Small intestine (tissue), 7 donors: ENCODE measurements around the gene C1QTNF2. TPM values are rescaled to one million over a fixed set of nuclear protein-coding genes. Genes with fewer than 3 reads are reported as not detected.

Experiments
- DNase-seq, 2 donors: peaks; one replicate each; pipeline versions ENCODE4 v3.0.0 to v3.0.0-alpha.2; 2013
- FAIRE-seq: peaks from 2 replicates; lab custom pipeline; 2012; peaks lifted over from hg19 to GRCh38; lab: Jason Lieb, UNC
- H3K27ac ChIP-seq, 3 donors: one replicate each; pipeline ENCODE4 v1.5.1; 2013; ENCODE audit warnings: low read length in 2 of 3, mild to moderate bottlenecking in 2 of 3, control low read depth in 1 of 3, inconsistent platforms in 1 of 3, low read depth in 1 of 3, moderate library complexity in 1 of 3
- H3K27me3 ChIP-seq, 3 donors: one replicate each; pipeline ENCODE4 v1.6.1; 2013; ENCODE audit warnings: low read length in 3 of 3, inconsistent platforms in 1 of 3; ENCODE audit not compliant: control insufficient read depth in 3 of 3, insufficient read depth in 3 of 3
- H3K36me3 ChIP-seq, 3 donors: one replicate each; pipeline ENCODE4 v1.6.1; 2013; ENCODE audit warnings: low read length in 3 of 3, inconsistent platforms in 1 of 3, low read depth in 1 of 3, mild to moderate bottlenecking in 1 of 3, moderate library complexity in 1 of 3; ENCODE audit not compliant: control insufficient read depth in 3 of 3, insufficient read depth in 2 of 3
- H3K4me1 ChIP-seq, 3 donors: one replicate each; pipeline ENCODE4 v1.6.1; 2013; ENCODE audit warnings: low read length in 2 of 3, inconsistent platforms in 1 of 3, low read depth in 1 of 3, mild to moderate bottlenecking in 1 of 3, moderate library complexity in 1 of 3; ENCODE audit not compliant: control insufficient read depth in 3 of 3, insufficient read depth in 2 of 3
- H3K4me3 ChIP-seq, 3 donors: one replicate each; pipeline ENCODE4 v1.5.1; 2013; ENCODE audit warnings: low read length in 3 of 3, control low read depth in 1 of 3, inconsistent platforms in 1 of 3, low read depth in 1 of 3, mild to moderate bottlenecking in 1 of 3, moderate library complexity in 1 of 3
- H3K9me3 ChIP-seq, 2 donors: one replicate each; pipeline ENCODE4 v1.6.1; 2013; ENCODE audit warnings: low read depth in 1 of 2, low read length in 1 of 2; ENCODE audit not compliant: control insufficient read depth in 2 of 2, insufficient read depth in 1 of 2
- WGBS, 3 donors: extraction: QIAGEN DNeasy Blood & Tissue Kit; methylation state at CpG; one replicate each; pipeline ENCODE4 v1.1.7; 2013; 5-methylcytosine and 5-hydroxymethylcytosine counted together
- polyA plus RNA-seq, 4 donors: library from polyadenylated mRNA; stranded (reverse) in 3 of 4; unstranded in 1 of 4; fragments of 200-250 nt in 3 of 4; fragments of 120-200 nt in 1 of 4; gene quantifications; one replicate each; pipeline versions ENCODE4 v1.2.1 to v1.2.3, GENCODE V29; 2013
- donor health status: healthy with polysubstance abuse.
- donor health status: control.
- donor health status: control.
- donor health status: Bipolar disorder and iron deficiency.
- donor health status: healthy.

Gene C1QTNF2
- polyA plus RNA-seq, 4 donors: 0.27 to 1.7 (median 1.3) TPM; not detected in 1

GRCh38 chr5:160330212-160330611 lies 40.2 kb downstream of the C1QTNF2 start:
- no peak overlapping the region for H3K4me3 ChIP-seq
- no peaks in the 10 kb centered on the region for H3K27me3 ChIP-seq
- no peaks in the 10 kb centered on the region for H3K36me3 ChIP-seq
- H3K27ac ChIP-seq: no peak overlapping the region
- WGBS, 3 donors: 76 to 97% (median 87%) methylated on average over 4 of the region's 4 CpGs
- FAIRE-seq (no peak), DNase-seq (no peak)
- no peaks in the 10 kb centered on the region for H3K9me3 ChIP-seq
- H3K4me1 ChIP-seq: peaks cover 0 to 5% (median 3%) of the 10 kb centered on the region in 3 donors

- Histone ChIP-seq H3K9me3 (no peaks in the 10 kb centered on the region), H3K4me1 (peaks cover 0 to 5% (median 3%) of the 10 kb centered on the region in 3 donors), H3K36me3 (no peaks in the 10 kb centered on the region), H3K27me3 (no peaks in the 10 kb centered on the region), H3K4me3 (no peak overlapping the region), H3K27ac (no peak overlapping the region)
- 79 to 83% (median 82%) methylated on average over 6 of the region's 6 CpGs for WGBS, 3 donors
- FAIRE-seq (no peak), DNase-seq (no peak)
Measured at GRCh38 chr5:160327818-160328217, 42.6 kb downstream of the C1QTNF2 start.

DNA sequence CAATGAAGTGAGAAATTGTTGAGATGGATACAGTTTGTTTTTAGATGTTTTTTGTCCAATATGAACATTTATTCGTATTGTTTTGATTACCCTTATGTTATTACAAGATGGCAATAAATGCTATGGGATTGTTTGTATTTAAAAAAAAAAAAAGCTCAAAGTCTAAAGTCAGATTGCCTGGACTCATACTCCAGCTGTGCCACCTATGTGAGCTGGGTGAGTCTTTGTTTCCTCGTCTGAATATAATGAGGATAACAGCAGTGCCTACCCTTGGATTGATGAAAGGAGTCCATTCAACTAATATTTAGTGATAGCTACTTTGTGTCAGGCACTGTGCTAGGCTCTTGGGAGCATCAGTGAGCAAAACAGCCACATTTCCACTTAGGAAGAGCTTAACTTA lies 43.4 kb downstream of the C1QTNF2 start:
- no peaks in the 10 kb centered on the region for H3K27me3 ChIP-seq
- H3K4me1 ChIP-seq: peaks cover 0 to 5% (median 3%) of the 10 kb centered on the region in 3 donors
- WGBS, 3 donors: 20 to 63% (median 31%) methylated on average over 2 of the region's 2 CpGs
- no peak for FAIRE-seq
- no peak overlapping the region for H3K4me3 ChIP-seq
- H3K27ac ChIP-seq: no peak overlapping the region
- DNase-seq: peak in 1 of 2 donors; percentile 72
- H3K9me3 ChIP-seq: no peaks in the 10 kb centered on the region
- no peaks in the 10 kb centered on the region for H3K36me3 ChIP-seq

DNA sequence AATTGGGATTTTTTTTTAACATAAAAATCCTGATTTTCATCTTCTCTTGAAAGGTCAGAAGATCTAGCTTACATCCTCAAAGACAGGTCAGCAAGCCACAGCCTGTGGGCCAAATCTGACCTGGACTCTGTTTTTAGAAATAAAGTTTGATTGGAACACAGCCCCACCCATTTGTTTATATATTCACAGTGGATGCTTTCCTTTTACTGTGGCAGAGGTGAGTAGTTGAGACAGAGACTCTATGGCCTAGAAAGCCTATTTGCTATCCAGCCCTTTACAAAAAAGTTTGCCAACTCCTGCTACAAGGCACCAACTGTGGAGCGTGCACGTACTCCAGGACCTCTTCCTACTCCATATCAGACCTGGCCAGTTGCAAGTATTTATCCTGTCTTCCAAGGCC lies 44.7 kb downstream of the C1QTNF2 start:
- 66 to 86% (median 76%) methylated on average over 2 of the region's 2 CpGs for WGBS, 3 donors
- Histone ChIP-seq H3K27me3 (no peaks in the 10 kb centered on the region), H3K4me3 (no peak overlapping the region), H3K27ac (no peak overlapping the region), H3K36me3 (no peaks in the 10 kb centered on the region), H3K4me1 (peaks cover 0 to 5% (median 3%) of the 10 kb centered on the region in 3 donors), H3K9me3 (no peaks in the 10 kb centered on the region)
- FAIRE-seq (no peak), DNase-seq (no peak)

GRCh38 chr5:160324886-160325285 lies 45.5 kb downstream of the C1QTNF2 start:
- Histone ChIP-seq H3K27ac (no peak overlapping the region), H3K4me1 (peaks cover 0 to 5% (median 3%) of the 10 kb centered on the region in 3 donors), H3K27me3 (no peaks in the 10 kb centered on the region), H3K9me3 (no peaks in the 10 kb centered on the region), H3K36me3 (no peaks in the 10 kb centered on the region), H3K4me3 (no peak overlapping the region)
- FAIRE-seq (no peak), DNase-seq (no peak)
- WGBS, 3 donors: 68 to 90% (median 84%) methylated on average over 2 of the region's 2 CpGs

DNA sequence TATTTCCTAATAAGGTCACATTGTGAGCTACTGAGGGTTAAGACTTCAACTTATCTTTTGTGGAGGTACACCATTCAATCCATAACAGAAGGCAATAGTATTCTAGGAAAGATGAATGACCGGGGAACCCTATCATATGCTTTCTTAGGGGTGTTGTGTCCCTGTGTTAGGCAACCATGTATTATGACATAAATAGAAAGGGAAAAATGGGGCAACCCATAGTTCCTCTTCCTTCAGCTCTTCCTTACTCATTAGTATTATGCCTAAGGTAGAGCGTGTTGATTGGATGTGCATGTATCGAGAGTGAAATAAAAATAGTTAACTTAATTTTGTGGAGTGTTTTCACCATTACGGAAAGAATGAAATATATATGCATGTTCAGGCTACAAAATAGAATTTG lies 52.0 kb downstream of the C1QTNF2 start:
- 92 to 98% (median 95%) methylated on average over 4 of the region's 4 CpGs for WGBS, 3 donors
- peaks cover 0 to 5% (median 0%) of the 10 kb centered on the region in 3 donors for H3K4me1 ChIP-seq
- H3K36me3 ChIP-seq: no peaks in the 10 kb centered on the region
- DNase-seq (no peak), FAIRE-seq (no peak)
- no peak overlapping the region for H3K4me3 ChIP-seq
- H3K27me3 ChIP-seq: no peaks in the 10 kb centered on the region
- no peaks in the 10 kb centered on the region for H3K9me3 ChIP-seq
- no peak overlapping the region for H3K27ac ChIP-seq

- FAIRE-seq (no peak), DNase-seq (peak in 1 of 2 donors; percentile 28)
- WGBS, 3 donors: 21 to 61% (median 44%) methylated on average over 5 of the region's 5 CpGs
- Histone ChIP-seq H3K27ac (no peak overlapping the region), H3K36me3 (no peaks in the 10 kb centered on the region), H3K9me3 (no peaks in the 10 kb centered on the region), H3K27me3 (peaks cover 0 to 1% (median 0%) of the 10 kb centered on the region in 3 donors), H3K4me1 (peaks cover 0 to 5% (median 0%) of the 10 kb centered on the region in 3 donors), H3K4me3 (no peak overlapping the region)
Measured at GRCh38 chr5:160317434-160317833, 53.0 kb downstream of the C1QTNF2 start.

DNA sequence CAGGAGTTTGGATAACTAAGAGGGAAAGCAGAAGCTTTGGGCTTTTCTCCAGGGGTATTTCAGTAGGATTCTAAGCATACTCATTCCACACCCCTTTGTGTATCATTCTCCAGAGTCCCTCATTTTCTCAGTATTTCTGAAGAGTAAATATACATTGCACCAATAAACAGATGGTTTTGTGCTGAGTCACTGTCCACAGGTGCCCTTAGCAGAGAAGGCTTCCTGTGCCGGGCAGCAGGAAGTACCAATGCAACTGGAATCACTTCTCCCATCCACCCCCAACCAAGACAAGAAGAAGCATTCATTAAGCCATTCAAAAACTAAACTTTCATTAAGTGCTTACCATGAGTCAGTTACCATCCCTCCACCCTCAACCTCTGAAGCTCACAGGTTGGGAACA lies 54.5 kb downstream of the C1QTNF2 start:
- FAIRE-seq: no peak
- Histone ChIP-seq H3K4me1 (peaks cover 0 to 6% (median 5%) of the 10 kb centered on the region in 3 donors), H3K4me3 (no peak overlapping the region), H3K27me3 (peaks cover 0 to 5% (median 3%) of the 10 kb centered on the region in 3 donors), H3K9me3 (no peaks in the 10 kb centered on the region), H3K36me3 (no peaks in the 10 kb centered on the region), H3K27ac (peak overlapping the region in 2 of 3 donors; percentile 20 to 40)
- 0 to 16% (median 0%) methylated on average over 1 of the region's 1 CpG for WGBS, 3 donors
- peak; percentile 80 to 87 for DNase-seq
